Measurements from ENCODE around the gene GOSR1.
"Not testable (repeated sequence)": the region's sequence is repeated elsewhere in the genome, so short reads cannot be mapped to it uniquely, and the experiment has no call there.

GOSR1 gene

DNA sequence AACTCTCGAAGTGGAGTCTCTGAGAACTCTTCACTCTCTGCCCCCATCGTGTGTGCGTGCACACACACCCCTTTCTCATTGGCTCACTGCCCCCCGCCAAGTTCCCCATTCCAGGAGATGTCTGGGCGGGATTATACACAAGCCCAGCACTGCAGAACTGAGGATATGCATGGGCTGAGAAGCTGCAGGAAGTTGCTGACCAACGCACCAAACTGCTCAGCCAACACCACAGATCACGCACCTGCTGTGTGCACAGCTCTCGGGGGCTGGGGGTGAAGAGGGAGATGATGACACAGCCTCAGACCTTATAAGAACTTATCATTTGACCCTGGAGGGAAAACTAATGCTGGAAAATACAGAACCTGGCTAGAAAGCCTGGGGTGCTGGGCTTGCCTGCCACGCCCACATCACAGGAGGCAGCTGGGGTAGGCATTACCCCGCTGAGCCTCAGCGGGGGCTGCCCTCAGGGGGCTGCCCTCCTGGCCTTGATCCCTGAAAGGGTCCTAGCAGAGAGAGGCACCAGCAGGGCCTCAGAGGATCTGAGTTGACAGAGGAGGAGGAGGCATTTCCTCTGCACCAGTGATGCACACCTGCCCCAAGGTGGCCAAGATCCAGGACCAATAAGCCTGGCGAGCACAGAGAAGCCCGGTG, 87.3 kb downstream of the GOSR1 start:
- not testable (repeated sequence) for FAIRE-seq

DNA sequence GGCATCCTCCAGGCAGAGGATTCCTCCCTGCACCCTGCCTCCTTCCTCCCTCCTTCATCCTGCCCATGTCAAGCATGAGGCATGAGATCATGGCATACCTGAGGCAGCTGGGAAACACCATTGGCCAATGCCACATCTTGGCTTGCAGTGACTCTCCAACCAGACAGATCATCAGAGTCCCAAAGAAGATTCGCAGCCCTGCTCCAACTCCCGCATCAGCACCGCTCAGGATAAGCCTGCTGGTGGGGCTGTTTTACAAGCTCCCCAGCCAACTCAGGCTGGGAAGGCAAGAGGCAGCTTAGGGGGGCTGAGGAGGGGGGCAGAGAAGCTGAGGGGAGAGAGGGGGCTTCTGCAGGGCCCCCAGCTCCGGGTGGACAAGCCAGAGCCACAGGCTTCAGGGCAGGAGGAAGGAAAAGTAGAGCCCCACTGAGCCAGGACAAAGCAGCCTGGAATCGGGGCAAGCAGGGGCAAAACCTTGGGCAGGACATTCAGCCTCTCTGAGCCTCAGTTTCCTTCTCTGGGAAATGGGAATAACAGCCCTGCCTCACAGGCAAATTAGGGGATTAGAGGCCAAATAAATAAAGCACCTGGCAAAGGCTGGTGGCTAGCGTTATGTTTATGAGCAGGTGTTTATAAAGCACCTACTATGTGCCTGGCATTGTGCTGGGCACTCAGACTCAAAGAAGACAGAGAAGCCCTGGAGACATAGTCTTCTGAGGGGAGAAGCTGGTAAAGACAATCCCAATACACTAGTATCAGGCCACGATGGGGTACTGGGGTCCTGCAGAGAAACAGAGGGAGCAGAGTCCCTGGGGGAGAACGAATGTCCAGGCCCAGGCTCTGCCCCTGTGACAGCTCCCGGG, 88.1 kb downstream of the GOSR1 start:
- no peak for FAIRE-seq

DNA sequence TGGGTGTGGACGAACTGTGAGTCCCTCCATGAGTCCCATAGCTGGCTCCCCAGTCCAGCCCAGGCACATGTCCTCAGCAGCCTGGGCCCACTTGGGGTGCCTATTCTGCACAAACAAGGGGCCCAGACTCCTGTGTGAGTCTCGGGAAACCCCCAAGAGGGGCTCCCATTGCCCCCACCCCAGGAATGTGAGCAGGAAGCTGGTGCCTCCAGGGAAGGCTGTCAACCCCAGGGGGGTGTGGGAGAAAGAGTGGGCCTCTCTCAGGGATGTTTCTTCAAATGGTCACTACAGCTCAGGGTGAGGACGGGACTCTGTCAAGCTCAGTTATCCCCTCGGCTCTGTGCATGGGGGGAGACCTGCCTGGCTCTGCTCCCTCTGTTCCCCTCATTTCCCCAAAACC, 88.9 kb downstream of the GOSR1 start:
- FAIRE-seq, result not testable (repeated sequence)

DNA sequence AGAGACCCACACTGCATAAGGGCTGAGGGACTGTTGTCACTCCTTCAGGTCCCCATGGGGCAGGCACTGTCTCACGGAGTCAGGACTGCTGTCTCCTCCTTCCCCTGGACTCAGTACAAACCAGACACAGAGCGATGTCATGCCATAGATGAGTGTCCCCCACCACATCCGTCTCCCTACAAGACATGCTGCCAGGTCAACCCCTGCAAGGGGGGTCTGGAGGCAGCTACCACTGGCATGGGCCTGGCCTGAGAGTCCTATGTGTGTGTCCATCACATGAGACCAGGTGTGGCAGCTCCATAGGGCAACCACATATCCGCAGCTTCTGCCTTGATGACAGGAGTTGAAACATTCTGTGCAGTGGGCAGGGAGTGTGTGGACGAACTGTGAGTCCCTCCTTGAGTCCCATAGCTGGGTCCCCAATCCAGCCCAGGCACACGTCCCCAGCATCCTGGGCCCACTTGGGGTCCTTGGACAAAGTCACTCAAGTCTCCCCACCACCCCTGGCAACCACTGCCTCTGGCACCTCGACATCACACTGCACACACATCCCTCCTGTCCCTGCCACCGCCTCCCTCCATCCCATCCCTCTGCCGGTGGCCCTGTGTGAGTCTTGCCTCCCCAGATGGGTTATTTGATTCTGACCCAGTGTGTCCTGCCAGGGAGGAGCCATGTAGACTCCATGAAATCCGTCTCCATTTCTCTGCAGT, 89.5 kb downstream of the GOSR1 start:
- FAIRE-seq, result not testable (repeated sequence)

DNA sequence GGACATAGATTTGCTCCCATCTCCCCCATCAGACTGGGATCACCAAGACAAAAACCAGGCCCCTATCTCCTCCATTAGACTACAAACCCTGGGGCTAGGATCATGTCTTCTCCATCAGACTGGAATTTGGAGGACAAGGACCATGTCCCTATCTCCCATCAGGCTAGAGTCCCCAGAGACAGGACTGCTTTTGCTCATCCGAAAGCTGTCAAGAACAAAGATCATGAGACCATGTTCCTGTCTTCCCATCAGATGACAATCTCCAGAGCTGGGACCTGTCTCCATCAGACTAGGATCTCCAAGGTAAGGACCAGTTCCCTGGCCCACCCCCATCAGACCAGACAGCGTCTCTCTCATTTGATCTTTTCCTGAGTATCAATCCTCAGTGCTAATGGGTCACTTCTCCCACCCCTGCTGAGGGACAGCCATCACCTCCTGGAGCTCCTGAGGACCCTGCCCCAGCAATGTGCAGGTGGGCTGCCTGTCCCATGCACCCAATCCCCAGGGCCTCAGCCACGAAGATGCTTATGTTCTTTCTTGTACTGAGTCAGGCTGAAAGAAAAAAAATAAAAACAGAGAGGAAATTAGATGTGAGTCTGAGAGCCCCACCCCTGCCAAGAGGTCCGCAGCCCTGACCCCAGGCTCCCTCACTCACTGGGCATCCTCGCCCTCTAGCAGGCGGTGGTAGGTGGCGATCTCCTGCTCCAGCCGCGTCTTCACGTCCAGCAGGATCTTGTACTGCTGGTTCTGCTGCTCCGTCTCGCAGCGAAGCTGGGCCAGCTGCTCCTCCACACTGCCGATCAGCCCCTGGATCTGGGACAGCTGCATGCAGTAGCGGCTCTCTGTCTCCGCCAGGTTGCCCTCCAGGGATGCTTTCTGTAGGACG, 90.3 kb downstream of the GOSR1 start:
- FAIRE-seq, result no peak

DNA sequence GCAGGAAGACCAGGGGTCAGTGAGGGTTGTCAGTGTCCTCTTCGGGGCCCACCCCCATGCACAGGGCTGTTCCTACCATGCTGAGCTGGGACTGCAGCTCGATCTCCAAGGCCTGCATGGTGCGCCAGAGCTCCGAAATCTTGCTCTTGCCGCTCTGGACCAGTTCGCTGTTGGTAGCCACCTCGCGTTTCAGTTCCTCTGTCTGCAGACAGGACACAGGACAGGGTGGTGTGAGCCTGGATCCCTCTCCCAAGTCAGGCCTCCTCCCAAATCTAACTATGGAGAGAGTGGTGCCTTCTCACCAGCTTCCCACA, 90.9 kb downstream of the GOSR1 start:
- FAIRE-seq, result no peak

DNA sequence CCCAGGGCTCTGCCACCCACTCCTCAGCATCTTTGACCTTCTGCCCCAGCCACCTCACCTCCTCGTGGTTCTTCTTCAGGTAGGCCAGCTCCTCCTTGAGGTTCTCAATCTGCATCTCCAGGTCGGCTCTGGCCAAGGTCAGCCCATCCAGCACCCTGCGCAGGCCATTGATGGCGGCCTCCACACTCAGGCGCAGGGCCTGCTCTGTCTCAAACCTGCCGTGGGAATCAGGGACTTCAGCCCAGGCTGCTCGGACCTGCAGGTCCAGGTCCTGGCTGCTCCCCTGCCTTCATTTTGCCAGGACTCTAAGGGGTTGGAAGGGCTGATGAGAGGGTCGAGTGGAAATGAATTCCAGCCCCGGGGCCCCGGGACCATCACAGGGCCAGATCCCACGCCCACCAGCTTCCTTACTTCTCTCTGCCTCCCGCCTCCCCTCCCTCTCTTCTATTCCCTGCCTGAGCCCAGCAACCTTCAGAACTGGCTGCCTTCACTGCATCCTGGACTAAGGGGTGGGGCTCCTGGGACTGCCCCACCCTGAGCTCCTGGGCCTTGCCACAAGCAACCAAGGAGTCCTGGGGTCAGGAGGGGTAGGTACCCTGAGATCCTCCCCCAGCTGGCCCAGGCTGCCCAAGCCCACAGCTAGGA, 92.4 kb downstream of the GOSR1 start:
- not testable (repeated sequence) for FAIRE-seq

DNA sequence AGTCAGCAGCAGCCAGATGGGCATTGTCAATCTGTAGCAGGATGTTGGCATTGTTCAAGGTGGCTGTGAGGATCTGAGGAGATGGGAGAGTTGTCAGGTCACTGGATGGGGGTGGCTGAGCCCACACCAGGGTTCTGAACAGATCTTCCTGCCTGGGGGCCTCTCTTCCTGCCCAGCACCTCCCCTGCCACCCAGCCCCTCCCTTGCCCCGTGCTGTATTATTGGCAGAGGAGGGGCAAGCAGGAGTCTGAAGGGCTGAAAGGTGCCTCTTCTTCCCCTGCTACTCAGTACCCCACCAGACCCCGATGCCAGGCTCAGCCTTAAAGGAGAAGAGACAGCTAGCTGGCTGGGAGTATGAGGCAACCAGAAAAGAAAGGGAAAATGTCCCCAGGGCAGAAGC, 93.0 kb downstream of the GOSR1 start:
- no peak for FAIRE-seq

DNA sequence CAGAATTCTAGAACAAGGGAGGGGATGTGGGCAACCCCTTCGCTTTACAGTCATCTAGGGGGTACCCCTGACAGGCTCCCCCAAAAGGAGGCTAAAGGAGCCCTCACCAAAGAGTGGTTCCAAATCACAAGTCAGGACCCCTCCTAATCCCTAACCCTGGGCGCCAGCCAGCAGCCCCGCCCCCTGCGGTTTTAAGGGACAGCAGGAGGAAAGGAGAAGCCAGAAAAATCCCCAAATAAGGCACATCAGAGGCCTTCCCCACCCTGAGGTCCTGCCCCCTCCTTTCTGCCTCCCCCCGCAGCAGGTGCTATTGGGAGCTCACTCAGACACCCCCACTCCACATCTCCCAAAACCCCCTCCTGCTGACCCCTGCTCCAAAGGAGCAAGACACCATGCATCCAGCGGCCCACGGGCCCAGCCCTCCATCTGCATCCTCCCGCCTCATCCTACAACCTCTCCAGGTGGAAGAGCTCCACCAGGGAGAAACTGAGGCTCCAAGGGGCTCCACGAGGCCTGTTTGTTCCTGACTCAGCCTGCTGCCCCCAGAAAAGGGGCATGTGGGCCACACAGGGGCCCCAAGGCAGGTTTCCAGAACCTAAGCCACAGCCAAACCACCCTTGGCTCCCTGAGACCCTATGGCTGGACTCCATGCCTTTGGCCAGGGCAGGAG, 93.5 kb downstream of the GOSR1 start:
- no peak for FAIRE-seq

DNA sequence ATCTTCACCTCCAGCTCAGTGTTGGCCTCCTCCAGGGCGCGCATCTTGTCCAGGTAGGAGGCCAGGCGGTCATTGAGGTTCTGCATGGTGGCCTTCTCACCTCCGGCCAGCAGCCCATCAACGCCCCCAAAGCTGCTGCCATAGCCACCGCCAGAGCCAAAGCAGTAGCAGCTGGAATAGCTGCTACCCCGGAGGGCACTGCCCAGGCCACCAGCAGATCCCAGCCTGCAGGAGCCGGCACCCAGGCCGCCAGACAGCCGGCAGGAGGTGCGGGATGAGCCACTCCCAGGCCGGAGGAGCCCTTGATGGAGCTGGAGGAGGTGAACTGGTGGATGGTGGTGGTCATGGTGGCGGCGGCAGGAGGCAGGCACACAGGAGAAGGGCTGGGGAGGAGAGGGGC, 94.2 kb downstream of the GOSR1 start:
- FAIRE-seq, result not testable (repeated sequence)

DNA sequence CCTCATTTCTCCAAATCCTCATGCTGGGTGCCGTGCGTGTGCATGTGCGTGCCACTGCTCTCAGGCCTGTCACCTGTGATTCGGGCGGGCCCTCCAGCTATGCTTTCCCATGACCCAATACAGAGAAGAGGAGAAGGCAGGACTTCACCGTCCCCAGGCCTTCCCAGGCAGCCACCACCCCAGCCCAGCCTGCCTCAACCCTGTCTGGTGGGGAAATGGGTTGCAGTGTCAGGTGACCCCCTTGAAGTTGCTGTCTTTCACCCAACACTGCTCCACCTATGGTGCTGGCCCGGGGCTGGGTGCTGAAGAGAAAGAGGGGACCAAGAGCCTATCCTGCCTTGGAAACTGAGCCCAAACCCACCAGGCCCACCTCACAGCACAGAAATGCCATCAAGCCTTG, 94.7 kb downstream of the GOSR1 start:
- FAIRE-seq, result no peak

DNA sequence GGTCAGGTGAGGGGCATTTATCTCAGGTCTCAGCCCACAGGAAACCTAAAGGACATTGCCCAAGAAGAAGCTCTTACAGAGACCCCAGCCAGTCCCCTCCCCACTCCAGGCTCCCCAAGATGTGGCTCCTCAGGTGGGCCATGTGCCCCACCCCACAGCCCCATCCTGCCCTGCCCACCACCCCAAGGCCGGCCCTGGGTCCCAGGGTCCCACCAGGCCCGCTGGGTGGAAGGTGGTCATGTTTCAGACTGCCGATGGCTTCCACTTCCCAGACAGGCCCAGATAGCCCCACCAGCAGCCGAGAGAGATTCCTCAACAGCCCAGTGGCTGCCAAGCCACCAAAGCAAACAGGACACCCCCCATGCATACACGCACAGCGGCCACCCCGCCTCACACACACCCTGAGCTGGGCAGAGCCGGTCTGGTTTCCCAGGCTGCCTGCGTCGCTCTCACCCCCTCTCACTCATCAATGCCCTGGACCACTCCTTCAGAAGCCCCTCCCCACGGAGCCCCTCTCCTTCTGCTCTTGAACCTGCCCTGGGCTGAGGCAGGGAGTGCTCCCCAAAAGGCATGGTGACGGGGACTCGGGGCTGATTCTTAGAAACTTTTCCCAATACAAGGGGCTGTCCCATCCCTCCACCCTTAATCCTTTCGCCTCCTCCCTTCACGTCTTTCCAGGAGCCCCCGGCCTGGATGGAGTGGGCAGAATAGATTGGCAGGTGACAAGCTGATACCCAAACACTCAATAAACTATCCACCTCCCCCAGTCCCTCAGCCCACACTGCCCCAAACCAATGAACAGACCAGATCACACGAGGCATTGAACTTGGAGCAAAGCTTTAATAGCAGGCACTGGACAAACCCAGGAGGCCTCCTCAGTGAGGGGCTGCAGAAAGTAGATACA, 95.7 kb downstream of the GOSR1 start:
- FAIRE-seq, result not testable (repeated sequence)

DNA sequence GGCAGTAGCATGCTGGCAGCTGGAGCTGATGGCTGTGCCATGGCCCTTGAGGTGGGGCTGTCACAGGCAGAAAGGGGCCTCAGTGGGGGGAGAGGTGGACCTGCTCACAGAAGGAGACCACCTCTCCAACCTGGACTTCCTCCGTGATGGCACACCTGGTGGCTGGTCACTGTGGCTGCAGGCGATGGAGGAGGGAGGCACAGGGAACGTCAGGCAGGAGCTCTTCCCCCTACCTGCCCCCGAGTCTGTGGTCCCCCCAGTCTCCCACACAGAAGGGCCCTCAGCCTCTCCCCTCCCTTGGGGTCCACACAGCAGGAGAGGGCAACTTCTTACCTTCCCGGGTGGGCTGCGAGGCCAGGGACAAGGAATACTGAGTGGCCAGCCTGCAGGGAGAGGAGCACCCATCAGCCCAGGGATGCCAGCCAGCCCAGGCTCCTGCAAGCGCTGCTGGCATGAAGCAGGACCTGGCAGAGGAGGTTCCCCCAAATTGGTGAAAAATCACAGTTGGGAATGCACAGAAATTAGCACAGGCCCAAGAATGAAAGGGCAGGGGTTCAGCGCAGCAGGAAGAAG, 96.5 kb downstream of the GOSR1 start:
- no peak for FAIRE-seq

DNA sequence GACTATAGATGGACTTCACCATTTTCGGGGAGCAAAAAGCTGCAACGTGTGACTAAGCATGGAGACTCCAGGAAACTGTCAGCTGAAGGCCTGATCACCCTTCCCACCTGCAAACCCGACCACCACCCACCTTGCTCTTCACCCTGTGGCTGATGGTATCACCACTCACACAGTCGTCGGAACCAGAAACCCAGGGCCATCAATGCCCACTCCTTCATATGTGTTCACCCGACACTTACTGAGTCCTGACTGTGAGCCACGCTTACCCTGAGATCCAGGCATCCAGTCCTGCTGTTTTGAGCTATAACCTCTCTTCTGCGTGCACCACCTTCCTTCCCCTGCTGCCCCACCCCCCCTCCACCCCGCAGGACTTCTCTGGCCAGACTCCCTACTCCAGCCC, 97.1 kb downstream of the GOSR1 start:
- FAIRE-seq, result not testable (repeated sequence)

DNA sequence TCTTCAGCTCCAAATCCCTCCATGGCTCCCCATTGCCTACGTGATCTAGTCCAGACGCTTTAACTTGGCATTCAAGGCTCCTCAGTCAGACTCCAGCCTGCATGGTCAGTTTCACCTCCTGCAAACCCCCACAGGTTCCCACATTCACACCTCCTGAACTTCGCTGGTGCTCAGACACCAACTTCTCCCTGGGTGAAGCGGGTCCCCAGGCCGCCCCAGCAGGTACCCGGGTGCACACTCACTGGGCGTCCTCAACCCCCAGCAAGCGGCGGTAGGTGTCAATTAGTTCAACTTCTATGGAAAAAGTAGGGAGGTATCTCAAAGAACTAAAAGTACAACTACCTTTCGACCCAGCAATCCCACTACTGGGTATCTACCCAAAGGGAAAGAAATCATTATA, 97.6 kb downstream of the GOSR1 start:
- not testable (repeated sequence) for FAIRE-seq

DNA sequence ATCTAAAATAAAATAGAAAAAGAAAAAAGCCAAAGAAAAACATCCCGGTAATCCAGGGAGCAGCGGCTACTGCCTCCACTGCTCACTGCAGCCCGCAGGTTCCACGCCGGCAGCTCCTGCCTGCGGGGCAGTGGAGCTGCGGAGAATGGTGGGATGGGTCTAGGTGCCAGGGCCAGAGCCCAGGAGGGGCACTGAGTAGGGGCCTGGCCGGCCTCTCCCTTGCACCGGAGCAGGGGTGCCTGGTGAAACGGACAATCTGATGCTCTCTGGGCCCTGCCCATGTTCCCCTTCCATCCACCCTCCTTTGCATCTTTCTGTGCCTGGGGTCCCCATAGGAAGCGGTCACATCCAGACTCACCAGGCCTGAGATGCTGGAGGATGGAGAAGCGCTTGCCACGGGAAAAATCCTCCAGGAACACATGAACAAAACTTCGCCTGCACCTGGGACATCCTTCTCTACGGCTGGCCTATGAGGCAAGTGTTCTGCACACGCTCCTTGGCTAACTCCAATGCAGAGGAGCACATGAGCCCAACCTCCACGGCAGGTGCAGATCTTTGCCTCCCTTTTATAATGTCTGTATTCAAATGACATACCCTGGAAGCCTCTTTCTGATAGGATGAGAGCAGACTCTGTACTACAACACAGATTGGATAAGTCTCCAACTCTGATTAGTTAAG, 98.6 kb downstream of the GOSR1 start:
- FAIRE-seq, result not testable (repeated sequence)

DNA sequence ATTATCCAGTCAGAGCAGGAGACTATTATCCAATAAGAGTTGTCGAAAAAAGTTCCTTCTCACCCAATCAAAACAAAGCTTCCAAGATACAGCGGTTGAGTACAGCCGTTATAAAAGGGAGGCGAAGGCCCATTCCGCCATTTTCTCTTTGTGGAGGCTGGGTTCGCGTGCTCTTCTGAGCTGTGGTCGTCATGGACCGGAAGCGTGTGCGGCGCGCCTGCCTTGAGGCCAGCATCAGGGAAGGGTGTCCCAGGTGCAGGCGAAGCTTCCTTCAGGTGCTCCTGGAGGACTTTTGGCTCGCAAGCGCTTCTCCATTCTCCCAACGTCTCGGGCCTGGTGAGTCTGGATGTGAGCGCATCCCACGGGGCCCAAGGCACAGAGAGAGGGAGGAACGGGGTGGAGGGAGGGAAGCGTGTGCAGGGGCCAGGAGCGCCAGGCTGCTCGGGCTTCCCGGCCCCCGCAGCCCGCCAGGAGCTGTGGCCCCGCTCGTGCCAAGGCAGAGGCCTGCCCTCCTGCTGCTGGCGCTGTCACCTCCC, 99.2 kb downstream of the GOSR1 start:
- FAIRE-seq, result no peak

All from G401.6 (cell line).